Lower leg skin (tissue), 4 donors: ENCODE results near the gene KIAA0513. TPM values are rescaled to one million over a fixed set of nuclear protein-coding genes. Genes with fewer than 3 reads are reported as not detected.
A peak's percentile ranks its signal among the peaks of the same experiment; 100 is the strongest.

Experiments used
- DNase-seq, 2 donors: peaks; one replicate each; pipeline ENCODE4 v3.0.0-alpha.2; 2019; ENCODE audit warnings: low spot score in 2 of 2
- H3K4me3 ChIP-seq: fragments of 200-600 bp; sonication (generic); 2 replicates; pipeline ENCODE4 v1.5.1; 2017; ENCODE audit warnings: mild to moderate bottlenecking, low read depth; ENCODE audit not compliant: poor library complexity, severe bottlenecking
- POLR2A ChIP-seq, 2 donors: fragments of 450-650 bp; IDR thresholded peaks; one replicate each; pipeline ENCODE4 v1.6.1; 2016 to 2017; ENCODE audit warnings: antibody characterized with exemption in 2 of 2, mild to moderate bottlenecking in 1 of 2, moderate library complexity in 1 of 2
- WGBS, 2 donors: methylation state at CpG; one replicate each; pipeline ENCODE4 v1.1.5; 2018; 5-methylcytosine and 5-hydroxymethylcytosine counted together
- intact Hi-C: fragments of 100-400 bp; cut with DNase I; formaldehyde crosslinking; loops from one replicate; pipeline ENCODE4 v1.15.0; 2023; ENCODE audit warnings: low total_unique reads
- total RNA-seq, 4 donors: library from RNA; depleted of rRNA; stranded (reverse); fragments of >200 nt; gene quantifications; one replicate each; pipeline ENCODE4 v1.1.0, GENCODE V29; 2016
- TF ChIP-seq, protein P1 (sequence below), 3 donors: fragments of 450-650 bp; IDR thresholded peaks; one replicate each; pipeline ENCODE4 v1.5.1; 2016; ENCODE audit warnings: antibody characterized with exemption in 3 of 3, mild to moderate bottlenecking in 3 of 3, moderate library complexity in 2 of 3

Gene KIAA0513, protein sequence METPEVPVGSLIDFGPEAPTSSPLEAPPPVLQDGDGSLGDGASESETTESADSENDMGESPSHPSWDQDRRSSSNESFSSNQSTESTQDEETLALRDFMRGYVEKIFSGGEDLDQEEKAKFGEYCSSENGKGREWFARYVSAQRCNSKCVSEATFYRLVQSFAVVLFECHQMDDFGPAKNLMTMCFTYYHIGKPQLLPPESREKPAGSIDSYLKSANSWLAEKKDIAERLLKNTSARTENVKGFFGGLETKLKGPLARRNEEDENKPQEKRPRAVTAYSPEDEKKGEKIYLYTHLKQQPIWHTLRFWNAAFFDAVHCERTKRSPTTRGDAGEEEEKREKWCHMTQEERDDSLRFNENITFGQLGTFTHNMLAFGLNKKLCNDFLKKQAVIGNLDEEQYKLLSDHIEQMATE
- 10 to 100 TPM; 37.5 to 48.1 (median 39.2) TPM for total RNA-seq

- peak within 1 kb of the TSS; percentile 61 for H3K4me3 ChIP-seq
- intact Hi-C loops, result no loop called here
- peak; percentile 88 to 98 for DNase-seq
- TF ChIP-seq, protein P1, sequence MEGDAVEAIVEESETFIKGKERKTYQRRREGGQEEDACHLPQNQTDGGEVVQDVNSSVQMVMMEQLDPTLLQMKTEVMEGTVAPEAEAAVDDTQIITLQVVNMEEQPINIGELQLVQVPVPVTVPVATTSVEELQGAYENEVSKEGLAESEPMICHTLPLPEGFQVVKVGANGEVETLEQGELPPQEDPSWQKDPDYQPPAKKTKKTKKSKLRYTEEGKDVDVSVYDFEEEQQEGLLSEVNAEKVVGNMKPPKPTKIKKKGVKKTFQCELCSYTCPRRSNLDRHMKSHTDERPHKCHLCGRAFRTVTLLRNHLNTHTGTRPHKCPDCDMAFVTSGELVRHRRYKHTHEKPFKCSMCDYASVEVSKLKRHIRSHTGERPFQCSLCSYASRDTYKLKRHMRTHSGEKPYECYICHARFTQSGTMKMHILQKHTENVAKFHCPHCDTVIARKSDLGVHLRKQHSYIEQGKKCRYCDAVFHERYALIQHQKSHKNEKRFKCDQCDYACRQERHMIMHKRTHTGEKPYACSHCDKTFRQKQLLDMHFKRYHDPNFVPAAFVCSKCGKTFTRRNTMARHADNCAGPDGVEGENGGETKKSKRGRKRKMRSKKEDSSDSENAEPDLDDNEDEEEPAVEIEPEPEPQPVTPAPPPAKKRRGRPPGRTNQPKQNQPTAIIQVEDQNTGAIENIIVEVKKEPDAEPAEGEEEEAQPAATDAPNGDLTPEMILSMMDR (IDR thresholded peaks at IDR 0.05), result no peak
- TF ChIP-seq POLR2A (IDR thresholded peaks at IDR 0.05), result peak in 1 of 2 donors; percentile 87
- WGBS, 2 donors, result 0% methylated on average over 12 to 18 of the region's 59 CpGs
Measured at GRCh38 chr16:85027349-85027957, at the start of gene KIAA0513. TSS of gene KIAA0513 (plus strand) at chr16:85027795. CDS start at chr16:85067072, 39,277 bp downstream.

DNA sequence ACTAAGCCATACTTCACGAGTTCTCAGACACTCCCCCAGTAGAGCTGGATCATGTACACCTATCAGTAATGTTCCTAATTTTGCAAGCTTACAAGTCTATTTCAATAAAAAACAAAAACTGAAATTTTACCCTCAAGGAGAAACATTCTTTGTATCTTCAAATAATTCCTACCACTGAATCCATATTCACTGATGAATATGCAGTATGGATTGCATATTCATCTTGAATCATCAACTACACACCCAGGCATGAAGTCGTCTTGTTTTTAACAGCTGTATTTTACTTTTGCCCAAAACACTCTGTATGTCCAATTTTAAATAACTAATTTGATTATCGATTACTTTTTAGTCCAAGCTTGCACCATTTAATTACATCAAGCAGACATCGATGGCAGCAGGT, 48.1 kb upstream of the KIAA0513 start:
- TF ChIP-seq POLR2A (IDR thresholded peaks at IDR 0.05), result no peak
- TF ChIP-seq, protein P1 (IDR thresholded peaks at IDR 0.05), result no peak
- H3K4me3 ChIP-seq, result no peak overlapping the region
- 83 to 85% methylated on average over 4 of the region's 4 CpGs for WGBS, 2 donors
- intact Hi-C loops, result no loop called here
- DNase-seq, result no peak

- no peak for DNase-seq
- TF ChIP-seq, protein P1 (IDR thresholded peaks at IDR 0.05), result no peak
- no peak for TF ChIP-seq POLR2A (IDR thresholded peaks at IDR 0.05)
- WGBS, 2 donors, result 73 to 77% methylated on average over 9 of the region's 9 CpGs
- intact Hi-C loops, result no loop called here
- no peak overlapping the region for H3K4me3 ChIP-seq
Measured at GRCh38 chr16:84982434-84982833, 45.2 kb upstream of the KIAA0513 start.

- DNase-seq, result no peak
- whole genome bisulfite sequencing, 2 donors, result 76 to 78% methylated on average over 15 of the region's 15 CpGs
- intact Hi-C loops, result no loop called here
- TF ChIP-seq POLR2A (IDR thresholded peaks at IDR 0.05), result no peak
- no peak overlapping the region for H3K4me3 ChIP-seq
Measured at GRCh38 chr16:84985079-84986065, 42.2 kb upstream of the KIAA0513 start.

DNA sequence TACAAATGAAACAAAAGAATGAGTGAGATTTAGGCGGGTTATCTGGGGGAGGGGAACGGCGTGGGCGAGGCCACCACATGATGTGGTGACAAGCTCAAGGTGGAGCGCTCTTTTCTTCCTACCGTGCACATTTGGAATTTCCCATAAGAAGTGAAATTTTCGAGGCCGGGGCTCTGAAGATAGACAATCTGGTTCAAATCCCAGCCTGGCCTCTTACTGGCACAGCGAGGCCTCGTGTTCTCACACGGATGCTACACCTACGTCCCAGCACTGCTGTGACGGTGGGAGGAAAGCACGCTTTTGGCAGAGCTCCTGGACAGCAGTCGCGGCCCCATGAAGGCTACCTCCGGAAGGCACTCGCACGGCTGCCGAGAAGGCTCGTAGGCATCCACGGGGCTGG, 41.5 kb upstream of the KIAA0513 start:
- TF ChIP-seq, protein P1 (IDR thresholded peaks at IDR 0.05), result no peak
- TF ChIP-seq POLR2A (IDR thresholded peaks at IDR 0.05), result no peak
- no peak overlapping the region for H3K4me3 ChIP-seq
- intact Hi-C loops, result no loop called here
- 91 to 94% methylated on average over 22 of the region's 22 CpGs for WGBS, 2 donors
- DNase-seq, result no peak
